GM19467 (cell line): ENCODE results near the gene WFDC8.

ENCODE experiments used
- ATAC-seq: cut with Tn5 transposase; IDR thresholded peaks from one replicate; pipeline ENCODE4 v1.9.1; 2021; ENCODE audit warnings: mild to moderate bottlenecking, moderate library complexity; ENCODE audit not compliant: unreplicated experiment

WFDC8 gene

DNA sequence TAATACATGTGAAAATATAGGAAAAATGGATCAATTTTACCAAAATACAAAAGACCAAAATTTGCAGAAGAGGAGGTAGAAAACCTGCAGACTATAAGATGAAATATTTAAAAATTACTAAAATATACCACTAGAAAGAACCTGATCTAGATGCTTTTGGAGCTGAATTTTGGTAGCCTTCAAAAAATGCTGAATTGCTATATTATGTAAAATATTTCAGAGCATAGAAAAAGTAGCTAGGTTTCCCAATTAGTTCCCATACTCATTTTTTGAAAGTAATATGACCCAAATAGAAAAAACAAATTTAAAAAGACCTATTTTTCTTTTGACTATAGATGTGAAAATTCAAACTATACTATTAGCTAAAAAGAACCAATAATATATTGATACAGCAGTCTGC is 28.3 kb downstream of the WFDC8 start:
- no peak for ATAC-seq

DNA sequence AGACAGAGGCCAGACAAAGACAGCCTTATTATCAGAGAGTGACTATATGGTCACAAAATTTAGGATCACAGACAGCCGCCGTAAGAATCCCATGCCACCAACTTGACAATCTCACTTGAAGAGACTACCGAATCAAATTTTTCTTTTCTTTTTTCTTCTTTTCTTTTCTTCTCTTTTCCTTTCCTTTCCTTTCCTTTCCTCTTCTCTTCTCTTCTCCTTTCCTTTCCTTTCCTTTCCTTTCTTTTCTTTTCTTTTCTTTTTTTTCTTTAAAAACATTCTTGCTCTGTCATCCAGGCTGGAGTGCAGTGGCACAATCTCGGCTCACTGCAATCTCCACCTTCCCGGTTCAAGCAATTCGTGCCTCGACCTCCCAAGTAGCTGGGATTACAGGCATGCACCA is 30.7 kb downstream of the WFDC8 start:
- no peak for ATAC-seq

DNA sequence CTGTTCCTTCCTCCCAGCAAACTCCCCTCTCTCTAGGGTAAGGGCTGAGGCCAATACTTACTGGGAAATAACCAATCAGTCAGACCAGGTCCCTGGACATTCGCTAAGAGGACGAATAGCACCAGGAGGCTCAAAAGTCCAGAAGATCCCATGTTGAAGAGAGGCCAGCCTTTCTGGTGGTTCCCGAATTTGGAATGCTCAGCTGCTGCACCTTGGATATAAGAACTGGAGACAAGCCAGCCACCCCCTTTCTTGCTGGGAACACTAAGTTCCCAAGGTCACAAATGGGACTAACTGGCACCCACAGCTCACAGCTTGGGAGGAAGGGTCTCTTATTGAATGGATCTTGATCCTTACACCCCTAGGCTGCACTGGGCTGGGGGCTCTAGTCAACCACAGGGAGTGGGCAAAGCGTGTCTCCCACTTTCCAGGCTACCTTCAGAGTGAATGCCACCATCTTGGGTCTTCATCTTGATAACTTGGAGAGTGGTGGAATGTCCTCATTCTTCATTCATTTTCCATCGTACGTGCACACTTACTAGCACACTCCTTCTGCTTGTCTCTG is 31.8 kb downstream of the WFDC8 start, which contains the start of gene EPPIN:
EPPIN (minus strand) TSS at position 196 of the 565 bp plus-strand sequence; CDS start at position 152, 44 bp downstream.
- no peak for ATAC-seq

DNA sequence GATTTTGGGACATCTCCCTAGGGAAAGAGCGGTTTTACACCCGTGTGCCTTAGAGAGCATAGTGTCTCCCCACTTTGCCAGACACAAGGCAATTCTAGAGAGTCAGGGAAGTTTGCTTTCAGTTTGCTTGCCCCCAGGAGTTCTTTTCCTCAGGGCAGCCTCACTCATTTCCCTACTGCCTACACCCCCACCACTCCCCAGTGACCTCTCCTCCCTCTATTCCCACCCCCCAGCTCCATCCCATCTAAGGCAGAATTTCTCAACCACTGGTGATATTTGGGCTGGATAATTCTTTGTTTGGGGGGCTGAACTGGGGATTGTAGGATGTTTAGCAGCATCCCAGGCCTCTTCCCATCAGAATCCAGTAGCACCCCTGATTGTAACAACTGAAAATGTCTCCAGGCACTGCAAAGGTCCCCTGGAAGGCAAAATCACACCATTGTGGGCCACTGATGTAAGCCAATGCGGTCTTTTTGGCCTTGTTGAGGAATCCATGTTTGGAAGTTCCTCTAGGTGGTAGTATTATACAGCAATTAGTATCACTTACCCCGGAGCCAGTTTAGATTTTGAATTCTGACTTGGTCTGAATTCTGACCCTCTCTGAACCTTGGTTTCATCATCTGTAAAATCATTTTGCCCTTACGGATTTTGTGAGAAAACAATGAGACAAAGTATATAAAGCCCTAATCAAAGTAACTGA is 33.2 kb downstream of the WFDC8 start:
- ATAC-seq, result no peak

DNA sequence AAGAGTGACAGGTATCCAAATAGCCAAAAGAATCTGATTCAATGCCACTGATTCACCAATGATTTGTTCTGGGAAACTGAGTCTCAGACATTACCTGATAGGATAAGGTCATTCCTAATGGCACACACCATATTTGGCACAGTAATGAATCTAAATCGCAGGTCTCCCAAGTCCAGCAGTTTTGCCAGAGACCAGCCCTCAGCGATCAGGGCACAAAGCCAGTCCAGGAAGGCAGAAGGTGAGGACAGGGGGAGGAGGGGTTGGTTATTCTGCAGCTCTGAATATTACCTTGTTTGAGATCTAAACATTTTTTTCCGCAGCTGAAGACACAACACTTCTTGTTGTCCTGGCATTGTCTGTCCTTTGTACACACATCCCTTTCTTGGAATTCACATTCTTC is 33.7 kb downstream of the WFDC8 start:
- no peak for ATAC-seq

DNA sequence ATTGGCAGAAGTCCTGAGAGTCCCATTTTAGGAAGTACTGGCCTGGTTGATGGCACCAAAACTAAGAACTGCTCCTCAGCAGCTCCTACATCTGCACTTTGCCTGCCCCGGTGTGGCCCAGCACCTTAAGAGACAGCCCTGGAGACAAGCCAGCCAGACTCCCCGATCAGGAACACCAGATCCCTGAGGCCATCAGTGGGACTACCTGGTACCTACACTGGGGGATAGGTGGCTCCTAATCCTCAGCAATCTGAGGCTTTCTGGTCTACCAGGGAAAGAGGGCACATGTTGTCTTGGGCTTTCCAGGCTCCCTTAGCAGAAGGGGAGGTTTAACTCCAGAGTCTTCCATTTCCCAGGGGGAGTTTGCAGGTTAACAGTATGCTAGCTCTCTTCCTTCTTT is 39.7 kb downstream of the WFDC8 start, which contains the start of gene WFDC6:
WFDC6 (minus strand) TSS at position 101 of the 400 bp plus-strand sequence; CDS start at position 26, 75 bp downstream.
- ATAC-seq, result no peak

DNA sequence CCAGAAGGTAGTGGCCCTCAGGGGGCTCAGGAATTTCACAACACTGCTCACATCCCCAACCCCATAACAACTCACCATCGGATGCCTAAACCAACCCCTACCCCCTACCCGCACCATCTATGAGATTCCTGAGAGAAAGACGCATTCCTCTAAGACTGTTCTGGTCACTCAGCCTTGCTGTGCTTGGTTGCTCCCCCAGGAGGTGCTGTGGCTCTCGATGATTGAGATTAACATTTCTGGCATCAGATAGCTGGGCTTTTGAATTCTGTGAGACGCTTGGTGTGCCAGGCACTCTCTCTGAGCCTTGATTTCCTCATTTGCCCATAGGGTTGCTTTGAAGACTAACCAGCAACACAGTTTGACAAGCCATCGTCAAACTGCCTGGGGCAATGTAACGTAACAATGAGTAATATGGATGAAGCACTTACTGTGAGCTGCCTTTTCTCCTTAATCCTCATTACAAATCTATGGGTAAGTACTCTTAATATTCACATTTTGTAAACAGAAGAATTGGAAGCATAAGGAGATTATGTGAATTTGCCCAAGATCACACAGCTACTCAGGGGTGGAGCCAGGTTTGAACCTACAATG is 40.8 kb downstream of the WFDC8 start:
- ATAC-seq, result no peak

DNA sequence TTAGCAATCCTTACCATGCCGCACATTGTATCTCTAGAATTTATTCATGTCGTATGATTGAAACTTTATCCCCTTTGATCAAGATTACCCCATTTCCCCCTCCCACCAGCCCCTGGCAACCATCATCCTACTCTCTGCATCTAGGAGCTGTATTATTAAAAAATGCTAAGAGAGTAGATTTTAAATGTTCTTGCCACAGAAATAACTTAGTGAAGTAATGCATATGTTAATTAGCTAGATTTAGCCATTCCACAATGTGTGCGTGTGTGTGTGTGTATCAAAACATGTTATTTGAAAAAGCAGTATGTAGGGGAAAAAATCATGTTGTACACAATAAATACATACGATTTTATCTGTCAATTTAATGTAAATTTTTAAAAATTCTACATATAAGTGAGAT is 51.8 kb downstream of the WFDC8 start:
- no peak for ATAC-seq

DNA sequence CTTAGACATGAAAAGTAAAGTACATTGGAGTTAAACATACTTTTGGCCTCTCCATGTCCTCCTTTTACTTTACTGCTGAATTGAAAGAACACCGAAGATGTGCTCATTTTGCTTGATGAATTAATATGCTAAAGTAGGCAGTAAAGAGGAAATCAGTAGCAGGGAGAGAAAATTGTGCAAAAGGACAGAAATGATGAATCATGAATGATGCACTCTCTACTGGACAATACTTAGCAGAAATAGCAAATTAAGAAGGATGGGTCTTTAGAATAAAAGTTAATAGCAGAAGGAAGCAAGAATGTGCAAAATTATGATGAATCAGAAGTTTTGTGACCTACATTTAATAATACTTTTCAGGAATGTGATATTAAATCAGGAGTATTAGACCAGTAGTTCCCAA is 55.3 kb downstream of the WFDC8 start:
- ATAC-seq, result no peak

DNA sequence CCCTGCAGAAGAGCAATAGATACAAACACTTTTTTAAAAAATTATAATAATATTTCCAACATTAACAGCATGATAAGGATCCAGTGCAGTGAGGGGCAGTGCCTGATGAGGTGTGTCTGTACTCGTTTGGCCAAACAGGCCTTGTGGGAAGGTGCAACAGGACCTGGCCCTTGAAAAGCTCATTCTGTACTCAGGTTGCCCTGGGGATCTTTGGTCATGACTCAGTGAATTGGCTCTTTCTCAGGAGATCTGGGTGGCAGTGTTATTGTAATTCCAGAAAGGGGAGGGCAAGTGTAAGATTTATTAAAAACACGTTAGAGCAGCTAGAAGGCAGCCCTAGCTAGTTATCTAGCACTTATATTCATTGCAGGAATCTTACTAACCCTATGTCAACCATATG is 60.8 kb downstream of the WFDC8 start:
- no peak for ATAC-seq

DNA sequence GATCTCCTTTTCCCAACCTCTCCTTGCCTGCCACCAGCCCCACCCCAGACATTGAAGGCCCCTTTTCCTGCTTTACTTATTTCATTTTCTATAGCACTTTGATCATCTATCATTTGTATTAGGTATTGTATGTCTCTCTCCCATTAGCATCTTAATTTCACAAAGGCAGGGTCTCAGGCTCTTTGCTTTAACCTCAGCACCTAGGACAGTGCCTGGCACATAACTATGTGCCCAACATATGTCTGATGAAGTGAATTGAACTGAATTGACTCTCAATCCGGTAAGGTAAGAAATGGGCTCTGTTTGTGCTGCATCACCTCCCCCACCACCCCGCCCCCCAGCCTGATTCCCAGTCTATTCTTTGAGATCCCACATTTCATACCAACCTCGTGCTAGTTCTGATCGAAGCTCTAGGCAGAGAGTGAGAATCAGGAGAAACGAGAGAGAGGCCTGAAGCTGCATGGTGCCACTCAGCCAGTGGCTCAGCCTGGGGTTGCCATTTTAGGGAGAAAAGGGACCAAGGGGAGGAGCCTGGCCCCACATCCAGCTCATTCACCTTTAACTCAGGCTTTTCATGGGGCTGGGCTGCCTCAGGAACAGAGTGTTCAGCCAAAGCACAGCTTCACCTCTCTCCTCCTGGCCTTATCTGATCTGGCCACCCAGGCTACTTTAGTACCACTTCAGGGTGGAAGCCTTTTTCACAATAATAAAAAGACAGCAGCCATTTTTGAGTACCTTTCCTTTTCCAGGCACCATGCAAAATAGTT is 63.8 kb downstream of the WFDC8 start, which contains the start of gene SPINT3:
SPINT3 (minus strand) TSS at position 476 of the 767 bp plus-strand sequence; CDS start at position 462, 14 bp downstream.
- ATAC-seq, result no peak

DNA sequence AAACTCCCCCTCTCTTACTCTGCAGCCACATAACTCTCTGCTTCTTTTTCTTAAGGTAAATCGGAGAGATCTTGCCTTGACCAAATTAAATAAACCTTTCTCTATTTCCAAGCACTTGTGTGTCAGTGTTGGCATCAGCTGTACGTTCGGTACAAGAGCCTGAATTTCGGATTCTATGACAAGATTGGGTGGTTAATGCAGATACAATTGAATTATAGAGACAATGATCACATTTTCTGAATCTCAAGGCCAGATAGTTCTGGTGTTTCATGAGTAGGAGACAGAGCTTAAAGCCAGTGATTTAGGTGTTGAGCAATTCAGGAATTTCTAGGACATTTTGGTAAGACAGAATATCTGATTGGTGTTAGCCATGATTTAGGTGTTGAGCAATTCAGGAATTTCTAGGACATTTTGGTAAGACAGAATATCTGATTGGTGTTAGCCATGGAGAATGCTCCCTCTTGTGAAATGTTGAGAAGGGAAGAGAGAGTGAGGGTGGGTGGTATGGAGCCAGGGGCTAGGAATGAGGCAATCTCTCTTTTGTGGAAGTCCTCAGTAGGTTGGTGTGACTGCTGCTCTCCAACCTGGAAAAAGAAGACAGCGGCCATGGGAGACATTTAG is 68.7 kb downstream of the WFDC8 start:
- ATAC-seq, result no peak

DNA sequence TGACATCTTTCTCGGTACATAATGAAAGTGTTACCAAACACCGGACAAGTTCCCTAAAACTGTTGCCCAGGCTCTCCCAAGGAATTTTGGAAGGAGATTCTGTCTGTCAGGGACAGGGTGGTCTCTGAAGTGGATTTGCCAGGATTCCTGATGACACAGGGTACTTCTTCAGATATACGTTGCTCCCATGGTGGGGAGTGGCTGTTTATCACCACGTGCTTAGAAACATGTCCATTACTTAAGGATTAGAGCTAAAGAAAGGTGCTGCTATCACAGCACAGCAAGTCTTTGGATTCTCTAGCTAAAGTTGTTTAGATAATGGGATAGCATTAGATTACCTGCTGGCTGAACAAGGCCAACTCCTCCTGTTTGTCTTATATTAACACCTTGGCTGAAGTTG is 70.0 kb downstream of the WFDC8 start:
- ATAC-seq, result no peak

DNA sequence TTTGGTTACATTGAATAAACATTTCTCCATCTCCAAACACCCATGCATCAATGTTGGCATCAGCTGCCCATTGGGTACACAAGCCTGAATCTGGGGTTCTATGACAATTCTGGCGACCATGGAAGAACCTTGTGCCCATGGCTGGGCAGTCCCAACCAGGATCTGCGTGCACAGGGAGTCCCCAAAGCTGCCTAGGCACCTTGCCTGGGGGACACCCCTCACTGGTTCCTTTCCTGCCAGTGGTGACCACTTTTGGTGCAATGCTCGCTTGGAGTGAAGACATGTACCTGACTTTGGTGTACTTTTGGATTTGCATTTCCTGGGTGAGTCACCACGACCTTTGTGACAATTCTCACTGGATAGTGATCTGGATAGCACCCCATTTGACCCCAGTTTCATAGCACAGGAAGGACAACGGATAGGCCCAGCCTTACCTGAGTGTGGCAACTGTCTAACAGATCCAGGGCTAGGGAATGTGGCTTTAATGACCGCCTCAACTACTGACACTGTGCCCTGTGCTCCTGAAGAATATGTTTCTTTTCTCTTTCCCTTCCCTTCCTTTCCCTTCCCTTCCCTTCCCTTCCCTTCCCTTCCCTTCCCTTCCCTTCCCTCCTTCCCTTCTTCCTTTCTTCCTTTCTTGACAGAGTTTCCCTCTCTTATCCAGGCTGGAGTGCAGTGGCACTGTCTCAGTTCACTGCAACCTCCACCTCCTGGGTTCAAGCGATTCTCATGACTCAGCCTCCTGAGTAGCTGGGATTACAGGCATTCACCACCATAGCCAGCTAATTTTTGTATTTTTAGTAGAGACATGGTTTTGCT is 70.8 kb downstream of the WFDC8 start:
- ATAC-seq, result no peak

DNA sequence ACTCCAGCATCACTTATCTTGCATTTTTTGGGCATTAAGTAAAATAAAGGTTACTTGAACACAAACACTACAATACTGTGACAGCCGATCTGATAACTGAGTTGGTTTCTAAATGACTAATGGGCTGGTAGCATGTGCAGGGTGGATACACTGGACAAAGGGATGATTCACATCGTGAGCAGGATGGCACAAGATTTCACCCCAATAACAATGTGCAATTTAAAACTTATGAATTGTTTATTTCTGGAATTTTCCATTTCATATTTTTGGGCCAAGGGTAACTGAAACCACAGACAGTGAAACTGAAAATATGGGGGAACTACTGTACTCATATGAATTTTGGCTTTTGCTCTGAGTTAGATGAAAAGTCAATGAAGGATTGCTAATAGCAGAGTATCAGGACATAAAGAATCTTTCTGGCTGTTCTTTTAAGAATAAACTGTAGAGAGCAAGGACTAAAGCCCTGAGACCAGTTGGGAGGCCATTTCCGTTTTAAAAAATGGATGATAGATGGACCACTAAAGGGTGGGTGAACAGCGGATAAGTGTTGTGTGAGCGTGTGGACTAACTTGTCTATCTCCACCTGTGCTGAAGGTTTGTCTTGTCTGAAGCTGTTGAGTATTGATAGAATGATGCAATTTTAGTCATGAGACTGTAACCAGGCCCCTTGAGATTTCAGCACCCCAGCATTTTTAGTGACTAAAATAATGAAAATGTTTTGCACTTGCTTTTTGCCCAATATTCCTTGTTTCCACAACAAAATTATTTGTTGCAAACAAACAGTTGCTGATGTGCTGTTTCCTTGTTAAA is 71.9 kb downstream of the WFDC8 start:
- no peak for ATAC-seq

DNA sequence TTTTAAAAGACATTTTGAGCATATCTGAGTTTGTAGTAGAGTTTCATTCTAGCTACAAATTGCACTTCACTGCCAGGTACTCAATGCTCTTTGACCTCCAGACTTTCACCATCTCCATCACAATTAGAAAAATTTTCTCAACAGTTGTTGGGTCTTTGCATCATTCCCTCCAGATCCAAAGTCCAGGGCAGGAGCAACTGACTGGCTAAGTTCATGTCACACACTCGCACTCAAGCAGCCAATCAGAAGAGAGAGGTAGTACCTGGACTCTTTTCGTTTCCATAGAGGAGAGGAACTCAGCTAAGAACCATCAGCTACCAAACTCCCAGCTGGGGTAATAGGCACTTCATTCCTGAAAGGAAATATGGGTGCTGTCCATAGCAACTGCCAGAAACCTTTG is 72.7 kb downstream of the WFDC8 start:
- ATAC-seq, result no peak

DNA sequence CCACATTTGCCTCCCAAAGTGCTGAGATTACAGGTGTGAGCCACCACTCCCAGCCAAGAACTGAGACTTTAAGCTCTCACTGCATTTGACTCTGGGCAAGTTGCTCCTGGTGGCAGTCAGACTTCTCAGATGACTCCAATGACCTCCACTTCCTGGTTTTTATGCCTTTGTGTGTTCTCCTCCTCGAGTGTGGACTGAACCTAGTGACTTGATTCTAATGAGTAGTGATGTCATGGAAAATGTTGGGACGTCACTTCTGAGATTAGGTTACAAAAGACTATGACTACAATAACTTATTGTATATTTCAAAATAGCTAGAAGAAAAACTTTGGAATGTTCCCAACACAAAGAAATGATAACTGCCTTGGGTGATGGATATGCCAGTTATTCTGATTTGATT is 75.7 kb downstream of the WFDC8 start:
- ATAC-seq, result no peak

DNA sequence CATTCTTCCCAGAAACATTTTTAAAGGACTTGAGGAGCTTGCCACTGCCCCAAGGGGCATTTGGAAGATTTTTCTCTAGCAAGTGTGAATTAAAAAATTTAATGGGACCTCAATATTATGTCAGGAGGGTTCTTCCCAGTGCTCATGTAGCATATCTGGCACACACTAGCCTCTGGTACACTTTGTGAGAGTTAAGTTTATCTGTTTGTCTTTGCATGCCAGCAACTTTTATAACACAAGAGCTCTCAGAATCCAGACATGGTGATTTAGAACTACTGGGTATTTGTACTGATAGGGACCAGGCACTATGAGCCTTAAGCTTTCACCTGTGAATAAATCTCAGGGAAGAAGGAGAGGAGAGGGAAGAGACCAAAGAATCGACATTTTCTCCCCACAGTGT is 76.5 kb downstream of the WFDC8 start:
- ATAC-seq, result no peak
